ENCODE measurements around the gene TMEM131L. TPM values are rescaled to one million over a fixed set of nuclear protein-coding genes. Genes with fewer than 3 reads are reported as not detected.
A peak's percentile ranks its signal among the peaks of the same experiment; 100 is the strongest.

TMEM131L gene
- total and polyA plus RNA-seq, 4 experiments from 2014 or later, result 20.8 to 65.6 (median 53.2) TPM

- Histone ChIP-seq H3K4me3 (ENCODE audit: low read length in 2 of 2) (no peak overlapping the region), H3K27ac (ENCODE audit: low read depth, low read length) (no peak overlapping the region), H3K36me3 (ENCODE audit: insufficient read depth, low read length) (no peaks in the 10 kb centered on the region), H3K27me3 (ENCODE audit: insufficient read depth, low read length) (no peaks in the 10 kb centered on the region), H3K9me3 (ENCODE audit: control insufficient read depth in 1 of 2, low read length in 2 of 2) (no peaks in the 10 kb centered on the region), H3K4me1 (ENCODE audit: insufficient read depth, low read length) (no peaks in the 10 kb centered on the region)
- Mint-ChIP-seq H3K4me1 (peaks cover 0 to 2% (median 0%) of the 10 kb centered on the region in 4 donors), H3K4me3 (no peak overlapping the region), H3K36me3 (peaks cover 0 to 5% of the 10 kb centered on the region in 2 donors), H3K27ac (no peak overlapping the region), H3K9me3 (peaks cover 0 to 7% (median 0%) of the 10 kb centered on the region in 8 donors), H3K27me3 (peaks cover 7 to 9% of the 10 kb centered on the region in 2 donors)
- intact Hi-C loops (cut with micrococcal nuclease), result no loop called here
- POLR2A ChIA-PET (ENCODE audit: partially characterized antibody), result no interaction called here
- CTCF ChIA-PET (ENCODE audit: partially characterized antibody), result no interaction called here
- no peak for DNase-seq
Observed at GRCh38 chr4:153668647-153669046, 202.5 kb downstream of the TMEM131L start.

GRCh38 chr4:153669838-153670237 lies 203.7 kb downstream of the TMEM131L start:
- Histone ChIP-seq H3K9me3 (ENCODE audit: control insufficient read depth in 1 of 2, low read length in 2 of 2) (no peaks in the 10 kb centered on the region), H3K27ac (ENCODE audit: low read depth, low read length) (no peak overlapping the region), H3K36me3 (ENCODE audit: insufficient read depth, low read length) (no peaks in the 10 kb centered on the region), H3K4me3 (ENCODE audit: low read length in 2 of 2) (no peak overlapping the region), H3K27me3 (ENCODE audit: insufficient read depth, low read length) (no peaks in the 10 kb centered on the region), H3K4me1 (ENCODE audit: insufficient read depth, low read length) (no peaks in the 10 kb centered on the region)
- peaks cover 0 to 11% of the 10 kb centered on the region in 2 donors for H3K36me3 Mint-ChIP-seq
- ChIA-PET POLR2A (ENCODE audit: partially characterized antibody) (no interaction called here), CTCF (ENCODE audit: partially characterized antibody) (no interaction called here)
- peaks cover 0 to 2% (median 0%) of the 10 kb centered on the region in 4 donors for H3K4me1 Mint-ChIP-seq
- H3K4me3 Mint-ChIP-seq, result no peak overlapping the region
- no peak overlapping the region for H3K27ac Mint-ChIP-seq
- peaks cover 0 to 11% (median 3%) of the 10 kb centered on the region in 8 donors for H3K9me3 Mint-ChIP-seq
- no peak for DNase-seq
- intact Hi-C loops (cut with micrococcal nuclease), result no loop called here
- peaks cover 9% of the 10 kb centered on the region in 2 donors for H3K27me3 Mint-ChIP-seq

GRCh38 chr4:153676486-153676885 lies 210.3 kb downstream of the TMEM131L start:
- H3K36me3 ChIP-seq (ENCODE audit: insufficient read depth, low read length), result no peaks in the 10 kb centered on the region
- no peak overlapping the region for H3K27ac ChIP-seq (ENCODE audit: low read depth, low read length)
- Mint-ChIP-seq H3K27me3 (peaks cover 7 to 15% of the 10 kb centered on the region in 2 donors), H3K27ac (no peak overlapping the region), H3K4me1 (no peaks in the 10 kb centered on the region), H3K36me3 (peaks cover 0 to 13% of the 10 kb centered on the region in 2 donors), H3K9me3 (peaks cover 4 to 33% (median 20%) of the 10 kb centered on the region in 8 donors), H3K4me3 (no peak overlapping the region)
- CTCF ChIA-PET (ENCODE audit: partially characterized antibody), result no interaction called here
- POLR2A ChIA-PET (ENCODE audit: partially characterized antibody), result no interaction called here
- no peaks in the 10 kb centered on the region for H3K4me1 ChIP-seq (ENCODE audit: insufficient read depth, low read length)
- peaks cover 3% of the 10 kb centered on the region for H3K27me3 ChIP-seq (ENCODE audit: insufficient read depth, low read length)
- H3K4me3 ChIP-seq (ENCODE audit: low read length in 2 of 2), result no peak overlapping the region
- intact Hi-C loops (cut with micrococcal nuclease), result no loop called here
- no peak for DNase-seq
- peaks cover 0 to 5% of the 10 kb centered on the region in 2 donors for H3K9me3 ChIP-seq (ENCODE audit: control insufficient read depth in 1 of 2, low read length in 2 of 2)

- no peak for DNase-seq
- no peaks in the 10 kb centered on the region for H3K4me1 ChIP-seq (ENCODE audit: insufficient read depth, low read length)
- ChIA-PET CTCF (ENCODE audit: partially characterized antibody) (no interaction called here), POLR2A (ENCODE audit: partially characterized antibody) (no interaction called here)
- Mint-ChIP-seq H3K4me1 (no peaks in the 10 kb centered on the region), H3K4me3 (no peak overlapping the region), H3K36me3 (peaks cover 0 to 13% of the 10 kb centered on the region in 2 donors), H3K27me3 (peaks cover 7 to 14% of the 10 kb centered on the region in 2 donors), H3K27ac (no peak overlapping the region), H3K9me3 (peaks cover 4 to 33% (median 20%) of the 10 kb centered on the region in 8 donors)
- no peak overlapping the region for H3K4me3 ChIP-seq (ENCODE audit: low read length in 2 of 2)
- intact Hi-C loops (cut with micrococcal nuclease), result no loop called here
- no peaks in the 10 kb centered on the region for H3K36me3 ChIP-seq (ENCODE audit: insufficient read depth, low read length)
- H3K9me3 ChIP-seq (ENCODE audit: control insufficient read depth in 1 of 2, low read length in 2 of 2), result peaks cover 0 to 5% of the 10 kb centered on the region in 2 donors
- peaks cover 3% of the 10 kb centered on the region for H3K27me3 ChIP-seq (ENCODE audit: insufficient read depth, low read length)
- no peak overlapping the region for H3K27ac ChIP-seq (ENCODE audit: low read depth, low read length)
Observed at GRCh38 chr4:153676984-153677383, 210.8 kb downstream of the TMEM131L start.

GRCh38 chr4:153679486-153679885 lies 213.3 kb downstream of the TMEM131L start:
- peaks cover 16 to 23% of the 10 kb centered on the region in 2 donors for H3K27me3 Mint-ChIP-seq
- no peak for DNase-seq

GRCh38 chr4:153683763-153684181 lies 217.6 kb downstream of the TMEM131L start:
- CTCF ChIA-PET (ENCODE audit: partially characterized antibody), result interaction anchor here (0.9 to 1.2 kb wide), 2 partner anchors 32 to 48 kb away, joined by 3 to 4 read pairs; no protein-coding TSS in a partner anchor
- DNase-seq, result peak in 1 of 5 donors; percentile 1
- H3K4me1 ChIP-seq (ENCODE audit: insufficient read depth, low read length), result peaks cover 12% of the 10 kb centered on the region
- peaks cover 0 to 6% of the 10 kb centered on the region in 2 donors for H3K9me3 ChIP-seq (ENCODE audit: control insufficient read depth in 1 of 2, low read length in 2 of 2)
- peaks cover 16 to 19% of the 10 kb centered on the region in 2 donors for H3K27me3 Mint-ChIP-seq
- POLR2A ChIA-PET (ENCODE audit: partially characterized antibody), result no interaction called here
- H3K27me3 ChIP-seq (ENCODE audit: insufficient read depth, low read length), result peaks cover 6% of the 10 kb centered on the region
- peaks cover 6 to 16% (median 8%) of the 10 kb centered on the region in 4 donors for H3K4me1 Mint-ChIP-seq
- H3K36me3 Mint-ChIP-seq, result peaks cover 6 to 12% of the 10 kb centered on the region in 2 donors
- H3K27ac ChIP-seq (ENCODE audit: low read depth, low read length), result no peak overlapping the region
- H3K27ac Mint-ChIP-seq, result peak overlapping the region in 2 of 7 donors; percentile 4 to 8
- peak overlapping the region in 1 of 2 donors; percentile 59 for H3K4me3 ChIP-seq (ENCODE audit: low read length in 2 of 2)
- H3K9me3 Mint-ChIP-seq, result peaks cover 0 to 14% (median 8%) of the 10 kb centered on the region in 8 donors
- intact Hi-C loops (cut with micrococcal nuclease), result no loop called here
- no peaks in the 10 kb centered on the region for H3K36me3 ChIP-seq (ENCODE audit: insufficient read depth, low read length)
- H3K4me3 Mint-ChIP-seq, result peak overlapping the region; percentile 70 to 86 (median 78)

More at GRCh38 chr4:153679486-153679885, 213.3 kb downstream of the TMEM131L start:
- CTCF ChIA-PET (ENCODE audit: partially characterized antibody), result no interaction called here
- no peaks in the 10 kb centered on the region for H3K36me3 ChIP-seq (ENCODE audit: insufficient read depth, low read length)
- no peak overlapping the region for H3K27ac ChIP-seq (ENCODE audit: low read depth, low read length)
- peaks cover 4 to 28% (median 20%) of the 10 kb centered on the region in 8 donors for H3K9me3 Mint-ChIP-seq
- peaks cover 3 to 8% (median 6%) of the 10 kb centered on the region in 4 donors for H3K4me1 Mint-ChIP-seq
- H3K27ac Mint-ChIP-seq, result no peak overlapping the region
- H3K27me3 ChIP-seq (ENCODE audit: insufficient read depth, low read length), result peaks cover 3% of the 10 kb centered on the region
- H3K4me1 ChIP-seq (ENCODE audit: insufficient read depth, low read length), result peaks cover 4% of the 10 kb centered on the region
- no peak overlapping the region for H3K4me3 Mint-ChIP-seq
- peaks cover 0 to 5% of the 10 kb centered on the region in 2 donors for H3K9me3 ChIP-seq (ENCODE audit: control insufficient read depth in 1 of 2, low read length in 2 of 2)
- intact Hi-C loops (cut with micrococcal nuclease), result no loop called here
- POLR2A ChIA-PET (ENCODE audit: partially characterized antibody), result no interaction called here
- peaks cover 0 to 11% of the 10 kb centered on the region in 2 donors for H3K36me3 Mint-ChIP-seq
- H3K4me3 ChIP-seq (ENCODE audit: low read length in 2 of 2), result no peak overlapping the region

GRCh38 chr4:153684182-153684970 lies 218.2 kb downstream of the TMEM131L start, which contains the start of gene TLR2:
TSS of gene TLR2 (plus strand) at chr4:153684280. CDS start at chr4:153702908, 18,628 bp downstream.
- Mint-ChIP-seq H3K4me1 (peaks cover 6 to 16% (median 8%) of the 10 kb centered on the region in 4 donors), H3K36me3 (peaks cover 11 to 18% of the 10 kb centered on the region in 2 donors), H3K9me3 (peaks cover 4 to 21% (median 14%) of the 10 kb centered on the region in 8 donors), H3K27ac (peak within 1 kb of the TSS in 6 of 7 donors; percentile 4 to 84 (median 56)), H3K27me3 (peaks cover 14 to 17% of the 10 kb centered on the region in 2 donors), H3K4me3 (peak within 1 kb of the TSS; percentile 81 to 92 (median 88))
- Histone ChIP-seq H3K27me3 (ENCODE audit: insufficient read depth, low read length) (peaks cover 6% of the 10 kb centered on the region), H3K27ac (ENCODE audit: low read depth, low read length) (no peak within 1 kb of the TSS), H3K36me3 (ENCODE audit: insufficient read depth, low read length) (no peaks in the 10 kb centered on the region), H3K4me1 (ENCODE audit: insufficient read depth, low read length) (peaks cover 12% of the 10 kb centered on the region), H3K9me3 (ENCODE audit: control insufficient read depth in 1 of 2, low read length in 2 of 2) (peaks cover 0 to 6% of the 10 kb centered on the region in 2 donors), H3K4me3 (ENCODE audit: low read length in 2 of 2) (peak within 1 kb of the TSS in 1 of 2 donors; percentile 59)
- ChIA-PET POLR2A (ENCODE audit: partially characterized antibody) (interaction anchor here (1.0 kb wide), 1 partner anchor 14 kb away, joined by 3 read pairs; no protein-coding TSS in a partner anchor), CTCF (ENCODE audit: partially characterized antibody) (interaction anchor here (1.6 kb wide), 1 partner anchor 66 kb away, joined by 3 read pairs; no protein-coding TSS in a partner anchor)
- DNase-seq, result peak; percentile 52 to 77 (median 56)
- intact Hi-C loops (cut with micrococcal nuclease), result no loop called here

Data from CD4-positive, alpha-beta memory T cell (primary cell).